Adrenal gland (tissue), 12 donors: ENCODE results near the gene PSMA5. TPM values are rescaled to one million over a fixed set of nuclear protein-coding genes. Genes with fewer than 3 reads are reported as not detected.
A peak's percentile ranks its signal among the peaks of the same experiment; 100 is the strongest.

Experiments
- DNase-seq, 7 donors: peaks; one replicate each; pipeline ENCODE4 v3.0.0-alpha.2; 2019 to 2020
- H3K27ac ChIP-seq, 5 donors: fragments of 200-600 bp; sonication (generic) in 4 of 5; 1 replicate in 3 of 5; 2 replicates in 2 of 5; pipeline versions ENCODE4 v1.5.1 to v1.8.0; 2016 to 2020; ENCODE audit warnings: mild to moderate bottlenecking in 1 of 5
- H3K27me3 ChIP-seq: fragments of 200-600 bp; 2 replicates; pipeline ENCODE4 v1.8.0; 2021
- H3K36me3 ChIP-seq, 2 donors: fragments of 200-600 bp; replicated peaks in 1 of 2; 1 replicate in 1 of 2; 2 replicates in 1 of 2; pipeline versions ENCODE4 v1.5.1 to v1.8.0; 2018 to 2022
- H3K4me1 ChIP-seq, 2 donors: fragments of 200-600 bp; replicated peaks in 1 of 2; 1 replicate in 1 of 2; 2 replicates in 1 of 2; pipeline versions ENCODE4 v1.5.1 to v1.8.0; 2018 to 2021
- H3K4me3 ChIP-seq, 4 donors: fragments of 200-600 bp; sonication (generic) in 3 of 4; one replicate each; pipeline ENCODE4 v1.5.1; 2016 to 2018
- H3K9me3 ChIP-seq, 3 donors: fragments of 200-600 bp; sonication (generic) in 1 of 3; replicated peaks in 1 of 3; 1 replicate in 2 of 3; 2 replicates in 1 of 3; pipeline versions ENCODE4 v1.5.1 to v1.8.0; 2016 to 2021
- CTCF ChIP-seq, 6 experiments: fragments of 450-650 bp in 4 of 6; fragments of 200-600 bp in 2 of 6; sonication (generic) in 1 of 6; IDR thresholded peaks; 1 replicate in 5 of 6; 2 replicates in 1 of 6; pipeline versions ENCODE4 v1.5.1 to v1.8.0; 2016 to 2021; ENCODE audit warnings: antibody characterized with exemption in 6 of 6, mild to moderate bottlenecking in 2 of 6, moderate library complexity in 1 of 6
- POLR2A ChIP-seq, 2 donors: fragments of 450-650 bp; IDR thresholded peaks; one replicate each; pipeline ENCODE4 v1.6.1; 2017; ENCODE audit warnings: antibody characterized with exemption in 2 of 2, mild to moderate bottlenecking in 2 of 2, moderate library complexity in 1 of 2
- WGBS, 4 donors: extraction: QIAGEN DNeasy Blood & Tissue Kit in 2 of 4; methylation state at CpG; one replicate each; pipeline versions ENCODE4 v1.1.5 to v1.1.7; 2013 to 2017; 5-methylcytosine and 5-hydroxymethylcytosine counted together
- intact Hi-C, 2 donors: fragments of 100-400 bp; cut with DNase I; formaldehyde crosslinking; loops; one replicate each; pipeline versions ENCODE4 v1.14.1 to v1.15.0; 2022 to 2023
- polyA plus RNA-seq, 3 donors: library from polyadenylated mRNA; stranded (reverse); fragments of 200-250 nt in 2 of 3; fragments of 350-450 nt in 1 of 3; fragmentation: Illumina TruSeq in 1 of 3; extraction: RNeasy Lipid Tissue Mini Kit (QIAGEN cat#74804) in 1 of 3; gene quantifications; one replicate each; pipeline ENCODE4 v1.2.3, GENCODE V29; 2013 to 2014
- total RNA-seq, 9 donors: library from RNA; depleted of rRNA in 4 of 9; stranded (reverse); fragments of >200 nt in 4 of 9; fragments of 120-200 nt in 1 of 9; fragmentation: NEBNext Ultra II Directional in 1 of 9; extraction: Animal tissue kit (Norgen Biotek cat#: 25700) in 1 of 9; gene quantifications; one replicate each; pipeline versions ENCODE4 v1.1.0 to v1.2.4, GENCODE V29; 2013 to 2023
- donor health status: healthy with polysubstance abuse.
- donor health status: Bipolar disorder and iron deficiency.
- donor health status: DM: yes; HTN: yes; CAD: no.
- donor health status: DM: no; HTN: no; CAD: no.
- donor health status: DM: no; HTN: no; CAD: no.
- donor health status: DM: yes; HTN: yes; CAD: no.

Gene PSMA5
- total and polyA plus RNA-seq, 12 donors: 22.8 to 187 (median 63.4) TPM

- Histone ChIP-seq H3K4me1 (peaks cover 31 to 86% of the 10 kb centered on the region in 2 donors), H3K4me3 (no peak overlapping the region)
Observed at GRCh38 chr1:109394591-109395281, 31.5 kb downstream of the PSMA5 start.

GRCh38 chr1:109393617-109394233 lies 32.5 kb downstream of the PSMA5 start:
- Histone ChIP-seq H3K9me3 (no peaks in the 10 kb centered on the region), H3K36me3 (no peaks in the 10 kb centered on the region), H3K27me3 (no peaks in the 10 kb centered on the region), H3K4me1 (peaks cover 31 to 87% of the 10 kb centered on the region in 2 donors), H3K27ac (peak overlapping the region; percentile 53 to 86 (median 79)), H3K4me3 (peak overlapping the region in 1 of 4 donors; percentile 24)
- TF ChIP-seq CTCF (IDR thresholded peaks at IDR 0.05) (no peak), POLR2A (IDR thresholded peaks at IDR 0.05) (no peak)
- 55 to 65% (median 59%) methylated on average over 2 of the region's 2 CpGs for WGBS, 4 donors
- intact Hi-C loops: no loop called here
- DNase-seq: no peak

More at GRCh38 chr1:109394591-109395281, 31.5 kb downstream of the PSMA5 start:
- intact Hi-C loops: loop anchor here (5.0 kb wide), 2 partner anchors 122 to 132 kb away; no protein-coding TSS in a partner anchor
- no peaks in the 10 kb centered on the region for H3K27me3 ChIP-seq
- TF ChIP-seq POLR2A (IDR thresholded peaks at IDR 0.05): no peak
- no peak for TF ChIP-seq CTCF (IDR thresholded peaks at IDR 0.05)
- peak overlapping the region in 1 of 5 donors; percentile 79 for H3K27ac ChIP-seq
- WGBS, 4 donors: 52 to 71% (median 66%) methylated on average over 5 of the region's 5 CpGs
- DNase-seq: no peak
- no peaks in the 10 kb centered on the region for H3K9me3 ChIP-seq
- no peaks in the 10 kb centered on the region for H3K36me3 ChIP-seq

GRCh38 chr1:109392788-109393616 lies 33.2 kb downstream of the PSMA5 start:
- DNase-seq: peak; percentile 44 to 83 (median 65)
- WGBS, 4 donors: 17 to 23% (median 21%) methylated on average over 9 to 10 of the region's 10 CpGs
- Histone ChIP-seq H3K9me3 (no peaks in the 10 kb centered on the region), H3K27me3 (no peaks in the 10 kb centered on the region), H3K27ac (peak overlapping the region; percentile 53 to 86 (median 79)), H3K36me3 (no peaks in the 10 kb centered on the region), H3K4me1 (peaks cover 31 to 80% of the 10 kb centered on the region in 2 donors), H3K4me3 (peak overlapping the region in 1 of 4 donors; percentile 24)
- intact Hi-C loops: no loop called here
- TF ChIP-seq CTCF (IDR thresholded peaks at IDR 0.05) (no peak), POLR2A (IDR thresholded peaks at IDR 0.05) (peak in 1 of 2 donors; percentile 46)
